Peyer's patch (tissue), 4 donors: Measurements from ENCODE around the gene TM2D1.
"Not testable (repeated sequence)": the region's sequence is repeated elsewhere in the genome, so short reads cannot be mapped to it uniquely, and the experiment has no call there.

Experiments
- CTCF ChIP-seq, 6 experiments: fragments of 450-650 bp in 4 of 6; fragments of 200-600 bp in 2 of 6; sonication (generic) in 1 of 6; IDR thresholded peaks; one replicate each; pipeline ENCODE4 v1.5.1; 2017 to 2019; ENCODE audit warnings: antibody characterized with exemption in 6 of 6, mild to moderate bottlenecking in 3 of 6, moderate library complexity in 1 of 6
- POLR2A ChIP-seq, 2 donors: fragments of 450-650 bp; IDR thresholded peaks; one replicate each; pipeline ENCODE4 v1.5.1; 2017; ENCODE audit warnings: antibody characterized with exemption in 2 of 2, mild to moderate bottlenecking in 2 of 2, moderate library complexity in 2 of 2

GRCh38 chr1:61676881-61677280, 48.1 kb downstream of the TM2D1 start:
- TF ChIP-seq CTCF, POLR2A (IDR thresholded peaks at IDR 0.05): not testable (repeated sequence)
